Fibroblast of lung (primary cell): ENCODE measurements around the gene PLAC1. TPM values are rescaled to one million over a fixed set of nuclear protein-coding genes. Genes with fewer than 3 reads are reported as not detected.

ENCODE experiments used
- DNase-seq, 2 donors: peaks; one replicate each; pipeline versions ENCODE4 v3.0.0 to v3.0.0-alpha.2; 2010; ENCODE audit warnings: low read depth in 2 of 2
- H2AFZ ChIP-seq: 2 replicates; pipeline ENCODE4 v1.5.1; 2012; ENCODE audit warnings: low read length, control low read depth, inconsistent platforms
- H3K27ac ChIP-seq: 2 replicates; pipeline ENCODE4 v1.5.1; 2011; ENCODE audit warnings: low read length, control low read depth; ENCODE audit not compliant: insufficient read depth
- H3K27me3 ChIP-seq: 2 replicates; pipeline ENCODE4 v1.5.1; 2011; ENCODE audit warnings: mild to moderate bottlenecking, low read length; ENCODE audit not compliant: control insufficient read depth, insufficient read depth
- H3K36me3 ChIP-seq: 2 replicates; pipeline ENCODE4 v1.5.1; 2011; ENCODE audit warnings: low read length; ENCODE audit not compliant: control insufficient read depth, insufficient read depth
- H3K4me1 ChIP-seq: 2 replicates; pipeline ENCODE4 v1.5.1; 2011; ENCODE audit warnings: low read length; ENCODE audit not compliant: control insufficient read depth, insufficient read depth; ENCODE audit errors: extremely low read depth
- H3K4me2 ChIP-seq: 2 replicates; pipeline ENCODE4 v1.5.1; 2011; ENCODE audit warnings: low read length, control low read depth; ENCODE audit not compliant: insufficient read depth; ENCODE audit errors: extremely low read depth
- H3K4me3 ChIP-seq, 4 experiments: fragments of 200-600 bp in 1 of 4; sonication (generic) in 1 of 4; replicated peaks in 1 of 4; 2 replicates each; pipeline ENCODE4 v1.5.1; 2011 to 2016; ENCODE audit warnings: low read length in 4 of 4, low read depth in 3 of 4, mild to moderate bottlenecking in 3 of 4, control low read depth in 2 of 4, inconsistent platforms in 1 of 4, mixed read lengths in 1 of 4; ENCODE audit not compliant: insufficient read depth in 1 of 4; ENCODE audit errors: control extremely low read depth in 1 of 4
- H3K79me2 ChIP-seq: 2 replicates; pipeline ENCODE4 v1.5.1; 2012; ENCODE audit warnings: mild to moderate bottlenecking, low read length, inconsistent platforms; ENCODE audit not compliant: control insufficient read depth, insufficient read depth
- H3K9ac ChIP-seq: 2 replicates; pipeline ENCODE4 v1.5.1; 2011; ENCODE audit warnings: mild to moderate bottlenecking, low read length, control low read depth; ENCODE audit not compliant: insufficient read depth
- H3K9me3 ChIP-seq: 2 replicates; pipeline ENCODE4 v1.5.1; 2012; ENCODE audit warnings: low read depth, low read length; ENCODE audit not compliant: control insufficient read depth, insufficient read depth
- H4K20me1 ChIP-seq: 2 replicates; pipeline ENCODE4 v1.5.1; 2011; ENCODE audit warnings: low read length; ENCODE audit not compliant: control insufficient read depth, insufficient read depth; ENCODE audit errors: extremely low read depth
- CTCF ChIP-seq, 2 donors: IDR thresholded peaks in 1 of 2; conservative IDR thresholded peaks in 1 of 2; 1 replicate in 1 of 2; 2 replicates in 1 of 2; pipeline ENCODE4 v1.5.1; 2011 to 2012; ENCODE audit warnings: low read length in 2 of 2, control low read depth in 1 of 2, inconsistent platforms in 1 of 2, low read depth in 1 of 2, mild to moderate bottlenecking in 1 of 2
- EZH2 ChIP-seq: IDR thresholded peaks from 2 replicates; pipeline ENCODE4 v1.5.1; 2012; ENCODE audit warnings: low read length, control low read depth, mild to moderate bottlenecking; ENCODE audit errors: missing control alignments
- polyA plus RNA-seq, 2 donors: library from polyadenylated mRNA; depleted of rRNA in 1 of 2; stranded (reverse) in 1 of 2; unstranded in 1 of 2; fragments of >200 nt; gene quantifications; 2 replicates each; pipeline ENCODE4 v1.2.1, GENCODE V29; 2011 to 2012; ENCODE audit warnings: missing spikeins in 1 of 2
- total RNA-seq: library from RNA; depleted of rRNA; stranded (reverse); fragments of >200 nt; gene quantifications from 2 replicates; pipeline ENCODE4 v1.2.1, GENCODE V29; 2014

Gene PLAC1
- total and polyA plus RNA-seq, 2 donors (not counting 1 experiment from before 2014, with no cell fraction given) = 0.17 to 0.22 TPM

- Histone ChIP-seq H3K4me1 (peaks cover 18% of the 10 kb centered on the region), H3K4me3 (no peak overlapping the region), H2AFZ (no peak overlapping the region), H3K4me2 (no peak overlapping the region), H3K27me3 (no peaks in the 10 kb centered on the region), H3K27ac (no peak overlapping the region), H3K79me2 (no peaks in the 10 kb centered on the region), H3K9ac (no peak overlapping the region), H4K20me1 (no peaks in the 10 kb centered on the region), H3K9me3 (no peaks in the 10 kb centered on the region), H3K36me3 (no peaks in the 10 kb centered on the region)
- TF ChIP-seq EZH2 (no peak), CTCF (conservative IDR thresholded peaks at IDR 0.05 in 1 of 2, IDR thresholded peaks at IDR 0.05 in 1 of 2; ENCODE audit: low read depth in 1 of 2, low read length in 2 of 2) (no peak)
- no peak for DNase-seq
These were observed 14.9 kb upstream of the PLAC1 start for GRCh38 chrX:134673123-134673522.

- H3K27ac ChIP-seq = no peak overlapping the region
- H3K79me2 ChIP-seq = no peaks in the 10 kb centered on the region
- peaks cover 18% of the 10 kb centered on the region for H3K4me1 ChIP-seq
- TF ChIP-seq CTCF (conservative IDR thresholded peaks at IDR 0.05 in 1 of 2, IDR thresholded peaks at IDR 0.05 in 1 of 2; ENCODE audit: low read depth in 1 of 2, low read length in 2 of 2) (no peak), EZH2 (no peak)
- no peaks in the 10 kb centered on the region for H4K20me1 ChIP-seq
- H3K27me3 ChIP-seq = no peaks in the 10 kb centered on the region
- no peak for DNase-seq
- no peaks in the 10 kb centered on the region for H3K36me3 ChIP-seq
- no peak overlapping the region for H3K4me3 ChIP-seq
- no peak overlapping the region for H3K9ac ChIP-seq
- H3K4me2 ChIP-seq = no peak overlapping the region
- no peak overlapping the region for H2AFZ ChIP-seq
- H3K9me3 ChIP-seq = no peaks in the 10 kb centered on the region
These were observed 13.8 kb upstream of the PLAC1 start for GRCh38 chrX:134672101-134672500.

- Histone ChIP-seq H3K4me2 (no peak overlapping the region), H3K79me2 (no peaks in the 10 kb centered on the region), H3K27me3 (no peaks in the 10 kb centered on the region), H2AFZ (no peak overlapping the region), H3K9me3 (no peaks in the 10 kb centered on the region), H3K27ac (no peak overlapping the region), H3K36me3 (no peaks in the 10 kb centered on the region), H3K4me3 (no peak overlapping the region), H3K4me1 (peaks cover 18% of the 10 kb centered on the region), H3K9ac (no peak overlapping the region), H4K20me1 (no peaks in the 10 kb centered on the region)
- peak in 1 of 2 donors; percentile 35 for DNase-seq
- TF ChIP-seq EZH2 (no peak), CTCF (conservative IDR thresholded peaks at IDR 0.05 in 1 of 2, IDR thresholded peaks at IDR 0.05 in 1 of 2; ENCODE audit: low read depth in 1 of 2, low read length in 2 of 2) (no peak)
These were observed 13.0 kb upstream of the PLAC1 start for GRCh38 chrX:134671294-134671693.
